ENCODE results near the gene PPM1L.

DNA sequence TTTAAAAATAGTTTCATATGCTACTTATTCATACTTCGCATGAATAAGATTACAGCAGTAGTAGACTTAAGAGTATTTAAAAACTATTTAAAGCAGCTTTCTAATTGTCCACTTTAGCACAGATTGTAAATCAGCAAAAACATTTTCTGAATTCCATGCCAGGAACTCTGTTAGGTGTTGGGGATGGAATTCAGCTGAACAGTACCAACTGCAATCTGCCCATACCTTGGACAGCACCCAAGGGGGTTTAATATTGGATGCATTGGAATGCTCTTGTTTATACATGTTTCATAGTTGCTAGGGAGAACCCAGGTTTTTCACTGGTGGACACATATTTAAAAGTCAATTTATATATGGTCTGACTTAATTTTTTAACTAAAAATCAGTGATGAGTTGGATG is 74.8 kb downstream of the PPM1L start:
- TF ChIP-seq CTCF (IDR thresholded peaks at IDR 0.05) = no peak
- TF ChIP-seq EZH2 (IDR thresholded peaks at IDR 0.05; ENCODE audit: borderline replicate concordance, insufficient read depth, low read depth, low read length, poor library complexity, severe bottlenecking) = no peak

Measured in B cell (primary cell).